ENCODE measurements around the gene AKT3. TPM values are rescaled to one million over a fixed set of nuclear protein-coding genes. Genes with fewer than 3 reads are reported as not detected.
A peak's percentile ranks its signal among the peaks of the same experiment; 100 is the strongest.

The AKT3 gene
- total RNA-seq, 1 donor from 2014 or later, result 110 TPM

- Mint-ChIP-seq H3K4me1 (peaks cover 22% of the 10 kb centered on the region), H3K36me3 (no peaks in the 10 kb centered on the region), H3K27ac (peak overlapping the region; percentile 98), H3K4me3 (peak overlapping the region; percentile 89), H3K27me3 (ENCODE audit: low read depth) (no peaks in the 10 kb centered on the region), H3K9me3 (no peaks in the 10 kb centered on the region)
- DNase-seq (ENCODE audit: low spot score in 2 of 2, unreplicated experiment in 2 of 2), result no peak
- TF ChIP-seq CTCF (IDR thresholded peaks at IDR 0.05; ENCODE audit: unreplicated experiment), result no peak
Measured at GRCh38 chr1:243851257-243851756, 1.3 kb upstream of the AKT3 start.

- no peaks in the 10 kb centered on the region for H3K36me3 Mint-ChIP-seq
- H3K4me1 Mint-ChIP-seq, result peaks cover 22% of the 10 kb centered on the region
- no peak for TF ChIP-seq CTCF (IDR thresholded peaks at IDR 0.05; ENCODE audit: unreplicated experiment)
- H3K27me3 Mint-ChIP-seq (ENCODE audit: low read depth), result no peaks in the 10 kb centered on the region
- peak overlapping the region; percentile 98 for H3K27ac Mint-ChIP-seq
- H3K4me3 Mint-ChIP-seq, result peak overlapping the region; percentile 89
- peak; percentile 78 to 86 for DNase-seq (ENCODE audit: low spot score in 2 of 2, unreplicated experiment in 2 of 2)
- no peaks in the 10 kb centered on the region for H3K9me3 Mint-ChIP-seq
Measured at GRCh38 chr1:243850452-243851256, 611 bp upstream of the AKT3 start.

GRCh38 chr1:243849421-243850201, 432 bp downstream of the AKT3 start:
- DNase-seq (ENCODE audit: low spot score in 2 of 2, unreplicated experiment in 2 of 2), result peak; percentile 28 to 57
- H3K27ac Mint-ChIP-seq, result peak overlapping the region; percentile 96

GRCh38 chr1:243848858-243849420, 1.1 kb downstream of the AKT3 start:
- H3K4me1 Mint-ChIP-seq, result peaks cover 22% of the 10 kb centered on the region
- peak overlapping the region; percentile 96 for H3K27ac Mint-ChIP-seq
- DNase-seq (ENCODE audit: low spot score in 2 of 2, unreplicated experiment in 2 of 2), result peak; percentile 23 to 52
- no peaks in the 10 kb centered on the region for H3K9me3 Mint-ChIP-seq
- no peaks in the 10 kb centered on the region for H3K27me3 Mint-ChIP-seq (ENCODE audit: low read depth)
- peak overlapping the region; percentile 94 for H3K4me3 Mint-ChIP-seq
- peaks cover 2% of the 10 kb centered on the region for H3K36me3 Mint-ChIP-seq
- no peak for TF ChIP-seq CTCF (IDR thresholded peaks at IDR 0.05; ENCODE audit: unreplicated experiment)

More at GRCh38 chr1:243849421-243850201, 432 bp downstream of the AKT3 start:
- peak overlapping the region; percentile 94 for H3K4me3 Mint-ChIP-seq
- no peaks in the 10 kb centered on the region for H3K9me3 Mint-ChIP-seq
- H3K4me1 Mint-ChIP-seq, result peaks cover 22% of the 10 kb centered on the region
- H3K36me3 Mint-ChIP-seq, result no peaks in the 10 kb centered on the region
- H3K27me3 Mint-ChIP-seq (ENCODE audit: low read depth), result no peaks in the 10 kb centered on the region
- no peak for TF ChIP-seq CTCF (IDR thresholded peaks at IDR 0.05; ENCODE audit: unreplicated experiment)

GRCh38 chr1:243848165-243848857, 1.7 kb downstream of the AKT3 start:
- peaks cover 23% of the 10 kb centered on the region for H3K4me1 Mint-ChIP-seq
- DNase-seq (ENCODE audit: low spot score in 2 of 2, unreplicated experiment in 2 of 2), result no peak
- H3K4me3 Mint-ChIP-seq, result peak overlapping the region; percentile 94
- H3K36me3 Mint-ChIP-seq, result peaks cover 3% of the 10 kb centered on the region
- H3K9me3 Mint-ChIP-seq, result peaks cover 2% of the 10 kb centered on the region
- peak overlapping the region; percentile 61 for H3K27ac Mint-ChIP-seq
- H3K27me3 Mint-ChIP-seq (ENCODE audit: low read depth), result no peaks in the 10 kb centered on the region
- TF ChIP-seq CTCF (IDR thresholded peaks at IDR 0.05; ENCODE audit: unreplicated experiment), result no peak
